ENCODE results near the gene DNAJC5. TPM values are rescaled to one million over a fixed set of nuclear protein-coding genes. Genes with fewer than 3 reads are reported as not detected.

The DNAJC5 gene
- polyA plus RNA-seq, 1 donor (not counting 4 experiments of a cell fraction or from before 2014, with no cell fraction given): 43.7 TPM

GRCh38 chr20:63951398-63952209 lies 56.7 kb downstream of the DNAJC5 start:
- dilution Hi-C loops (cut with MboI; ENCODE audit: extremely low pct_ligation_motif_present, low sequenced_read_pairs): no loop called here
- peaks cover 4 to 7% of the 10 kb centered on the region in 2 experiments for H3K36me3 ChIP-seq (ENCODE audit: control insufficient read depth in 2 of 2, extremely low read depth in 1 of 2, insufficient read depth in 2 of 2, low read length in 2 of 2)
- no peak overlapping the region for H3K27ac ChIP-seq (ENCODE audit: control insufficient read depth, insufficient read depth, low read length)
- peaks cover 79% of the 10 kb centered on the region for H3K79me2 ChIP-seq (ENCODE audit: control insufficient read depth, insufficient read depth, low read length)
- DNase-seq (ENCODE audit: low read depth, low spot score) (no peak), FAIRE-seq (no peak)
- H4K20me1 ChIP-seq (ENCODE audit: control insufficient read depth, extremely low read depth, insufficient read depth, low read length): peaks cover 53% of the 10 kb centered on the region
- no peak overlapping the region for H3K4me2 ChIP-seq (ENCODE audit: control insufficient read depth, extremely low read depth, insufficient read depth, low read depth, low read length)
- no peaks in the 10 kb centered on the region for H3K27me3 ChIP-seq (ENCODE audit: control insufficient read depth, extremely low read depth, insufficient read depth, low read length)
- peaks cover 8% of the 10 kb centered on the region for H3K9me1 ChIP-seq (ENCODE audit: control insufficient read depth, extremely low read depth, insufficient read depth, low read length)
- H3K4me1 ChIP-seq (ENCODE audit: control insufficient read depth, extremely low read depth, insufficient read depth, low read length): peaks cover 55% of the 10 kb centered on the region
- H3K9ac ChIP-seq (ENCODE audit: control insufficient read depth, extremely low read depth, insufficient read depth, low read length): no peak overlapping the region
- no peak for TF ChIP-seq CTCF (optimal IDR thresholded peaks at IDR 0.05 in 1 of 3, IDR thresholded peaks at IDR 0.05 in 1 of 3, conservative IDR thresholded peaks at IDR 0.05 in 1 of 3; ENCODE audit: extremely low read depth in 1 of 3, insufficient read depth in 2 of 3, low read length in 3 of 3)
- TF ChIP-seq EZH2 (IDR thresholded peaks at IDR 0.05; ENCODE audit: low read length): no peak
- H3K4me3 ChIP-seq (ENCODE audit: control insufficient read depth in 2 of 3, extremely low read depth in 1 of 3, insufficient read depth in 2 of 3, low read depth in 1 of 3, low read length in 3 of 3): no peak overlapping the region
- no peaks in the 10 kb centered on the region for H3K9me3 ChIP-seq (ENCODE audit: control insufficient read depth, low read depth, low read length)
- H2AFZ ChIP-seq (ENCODE audit: control insufficient read depth, low read length): no peak overlapping the region

DNA sequence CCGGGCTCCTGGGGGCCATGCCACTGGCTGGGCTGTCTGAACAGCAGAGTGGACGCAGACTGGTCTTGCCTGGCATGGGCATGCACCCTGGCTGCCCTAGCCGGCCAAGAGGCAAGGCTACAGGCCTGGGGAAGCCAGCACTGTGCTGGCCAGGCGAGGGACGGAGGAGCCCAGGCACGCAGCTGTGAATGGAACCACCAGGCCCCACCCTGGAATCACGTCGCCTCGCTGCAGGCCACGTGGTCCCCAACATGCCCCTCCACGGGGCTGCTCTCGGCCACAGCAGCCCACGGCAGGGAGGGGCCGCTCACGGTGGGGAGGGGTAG lies 57.2 kb downstream of the DNAJC5 start:
- dilution Hi-C loops (cut with MboI; ENCODE audit: extremely low pct_ligation_motif_present, low sequenced_read_pairs): no loop called here
- Histone ChIP-seq H3K27me3 (ENCODE audit: control insufficient read depth, extremely low read depth, insufficient read depth, low read length) (no peaks in the 10 kb centered on the region), H3K9me1 (ENCODE audit: control insufficient read depth, extremely low read depth, insufficient read depth, low read length) (peaks cover 8% of the 10 kb centered on the region), H2AFZ (ENCODE audit: control insufficient read depth, low read length) (no peak overlapping the region), H3K4me3 (ENCODE audit: control insufficient read depth in 2 of 3, extremely low read depth in 1 of 3, insufficient read depth in 2 of 3, low read depth in 1 of 3, low read length in 3 of 3) (no peak overlapping the region), H3K9me3 (ENCODE audit: control insufficient read depth, low read depth, low read length) (no peaks in the 10 kb centered on the region), H3K27ac (ENCODE audit: control insufficient read depth, insufficient read depth, low read length) (no peak overlapping the region), H4K20me1 (ENCODE audit: control insufficient read depth, extremely low read depth, insufficient read depth, low read length) (peaks cover 52% of the 10 kb centered on the region), H3K79me2 (ENCODE audit: control insufficient read depth, insufficient read depth, low read length) (peaks cover 76% of the 10 kb centered on the region), H3K36me3 (ENCODE audit: control insufficient read depth in 2 of 2, extremely low read depth in 1 of 2, insufficient read depth in 2 of 2, low read length in 2 of 2) (peaks cover 4 to 7% of the 10 kb centered on the region in 2 experiments), H3K9ac (ENCODE audit: control insufficient read depth, extremely low read depth, insufficient read depth, low read length) (no peak overlapping the region), H3K4me2 (ENCODE audit: control insufficient read depth, extremely low read depth, insufficient read depth, low read depth, low read length) (no peak overlapping the region), H3K4me1 (ENCODE audit: control insufficient read depth, extremely low read depth, insufficient read depth, low read length) (peaks cover 59% of the 10 kb centered on the region)
- DNase-seq (ENCODE audit: low read depth, low spot score) (no peak), FAIRE-seq (no peak)
- TF ChIP-seq EZH2 (IDR thresholded peaks at IDR 0.05; ENCODE audit: low read length): no peak
- TF ChIP-seq CTCF (optimal IDR thresholded peaks at IDR 0.05 in 1 of 3, IDR thresholded peaks at IDR 0.05 in 1 of 3, conservative IDR thresholded peaks at IDR 0.05 in 1 of 3; ENCODE audit: extremely low read depth in 1 of 3, insufficient read depth in 2 of 3, low read length in 3 of 3): no peak
